Measurements from ENCODE around the gene SLC22A17. TPM values are rescaled to one million over a fixed set of nuclear protein-coding genes. Genes with fewer than 3 reads are reported as not detected.
A peak's percentile ranks its signal among the peaks of the same experiment; 100 is the strongest.

The SLC22A17 gene
- total RNA-seq, 1 donor from 2014 or later: 12.1 TPM

- H3K4me3 ChIP-seq: no peak overlapping the region
- TF ChIP-seq, protein P1, sequence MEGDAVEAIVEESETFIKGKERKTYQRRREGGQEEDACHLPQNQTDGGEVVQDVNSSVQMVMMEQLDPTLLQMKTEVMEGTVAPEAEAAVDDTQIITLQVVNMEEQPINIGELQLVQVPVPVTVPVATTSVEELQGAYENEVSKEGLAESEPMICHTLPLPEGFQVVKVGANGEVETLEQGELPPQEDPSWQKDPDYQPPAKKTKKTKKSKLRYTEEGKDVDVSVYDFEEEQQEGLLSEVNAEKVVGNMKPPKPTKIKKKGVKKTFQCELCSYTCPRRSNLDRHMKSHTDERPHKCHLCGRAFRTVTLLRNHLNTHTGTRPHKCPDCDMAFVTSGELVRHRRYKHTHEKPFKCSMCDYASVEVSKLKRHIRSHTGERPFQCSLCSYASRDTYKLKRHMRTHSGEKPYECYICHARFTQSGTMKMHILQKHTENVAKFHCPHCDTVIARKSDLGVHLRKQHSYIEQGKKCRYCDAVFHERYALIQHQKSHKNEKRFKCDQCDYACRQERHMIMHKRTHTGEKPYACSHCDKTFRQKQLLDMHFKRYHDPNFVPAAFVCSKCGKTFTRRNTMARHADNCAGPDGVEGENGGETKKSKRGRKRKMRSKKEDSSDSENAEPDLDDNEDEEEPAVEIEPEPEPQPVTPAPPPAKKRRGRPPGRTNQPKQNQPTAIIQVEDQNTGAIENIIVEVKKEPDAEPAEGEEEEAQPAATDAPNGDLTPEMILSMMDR (IDR thresholded peaks at IDR 0.05): no peak
- H3K9me3 ChIP-seq: no peaks in the 10 kb centered on the region
- H3K36me3 ChIP-seq: no peaks in the 10 kb centered on the region
- peaks cover 7% of the 10 kb centered on the region for H3K27me3 ChIP-seq
- H3K27ac ChIP-seq: no peak overlapping the region
- intact Hi-C loops (cut with DNase I): no loop called here
- H3K4me1 ChIP-seq: peaks cover 4% of the 10 kb centered on the region
- DNase-seq (no peak), ATAC-seq (no peak)
Observed at GRCh38 chr14:23370221-23370620, 17.5 kb upstream of the SLC22A17 start.

GRCh38 chr14:23366426-23366921, 13.8 kb upstream of the SLC22A17 start:
- intact Hi-C loops (cut with DNase I): no loop called here
- Histone ChIP-seq H3K36me3 (no peaks in the 10 kb centered on the region), H3K27ac (peak overlapping the region; percentile 84), H3K27me3 (peaks cover 9% of the 10 kb centered on the region), H3K9me3 (no peaks in the 10 kb centered on the region), H3K4me1 (peaks cover 16% of the 10 kb centered on the region), H3K4me3 (peak overlapping the region; percentile 59)
- ATAC-seq (peak; percentile 66), DNase-seq (peak; percentile 82)
- TF ChIP-seq, protein P1 (IDR thresholded peaks at IDR 0.05): no peak

DNA sequence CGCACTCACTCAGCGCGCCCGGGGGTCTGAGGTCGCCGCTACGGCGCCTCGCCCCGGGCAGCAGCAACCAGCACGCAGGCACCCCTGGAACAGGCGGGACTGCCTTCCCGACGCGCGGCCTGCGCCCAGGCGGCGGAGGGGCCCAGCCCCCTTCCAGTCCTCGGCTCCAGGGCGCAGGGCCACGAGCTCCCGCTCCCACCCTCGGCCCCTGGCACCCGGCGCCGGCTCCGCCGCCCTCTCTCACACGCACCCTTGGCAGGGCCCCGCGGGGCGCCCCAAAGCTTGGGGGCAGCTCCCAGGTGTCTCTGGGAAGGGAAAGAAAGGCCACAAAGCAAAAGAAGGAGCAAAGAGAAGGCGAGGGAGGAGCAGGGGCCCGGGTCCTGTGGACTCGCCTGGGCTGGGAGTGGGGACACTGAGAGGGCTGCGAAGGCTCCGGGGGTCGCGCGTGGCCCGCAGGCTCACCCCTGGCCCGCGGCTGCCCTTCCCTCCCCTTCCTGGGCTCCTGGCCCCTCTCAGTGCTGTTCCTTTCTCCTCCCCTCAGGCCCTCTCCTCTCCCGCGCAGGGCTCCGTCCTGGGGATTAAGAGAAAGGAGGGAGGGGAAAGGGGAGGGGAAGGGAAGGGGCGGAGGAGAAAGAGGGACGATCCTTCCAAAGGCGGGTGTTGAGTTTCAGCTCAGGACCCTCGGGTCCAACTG, 13.2 kb upstream of the SLC22A17 start:
- Histone ChIP-seq H3K4me1 (peaks cover 16% of the 10 kb centered on the region), H3K27me3 (peaks cover 9% of the 10 kb centered on the region), H3K36me3 (no peaks in the 10 kb centered on the region), H3K27ac (peak overlapping the region; percentile 84), H3K4me3 (peak overlapping the region; percentile 59), H3K9me3 (no peaks in the 10 kb centered on the region)
- no peak for DNase-seq
- intact Hi-C loops (cut with DNase I): no loop called here
- ATAC-seq: peak; percentile 73
- TF ChIP-seq, protein P1 (IDR thresholded peaks at IDR 0.05): no peak

DNA sequence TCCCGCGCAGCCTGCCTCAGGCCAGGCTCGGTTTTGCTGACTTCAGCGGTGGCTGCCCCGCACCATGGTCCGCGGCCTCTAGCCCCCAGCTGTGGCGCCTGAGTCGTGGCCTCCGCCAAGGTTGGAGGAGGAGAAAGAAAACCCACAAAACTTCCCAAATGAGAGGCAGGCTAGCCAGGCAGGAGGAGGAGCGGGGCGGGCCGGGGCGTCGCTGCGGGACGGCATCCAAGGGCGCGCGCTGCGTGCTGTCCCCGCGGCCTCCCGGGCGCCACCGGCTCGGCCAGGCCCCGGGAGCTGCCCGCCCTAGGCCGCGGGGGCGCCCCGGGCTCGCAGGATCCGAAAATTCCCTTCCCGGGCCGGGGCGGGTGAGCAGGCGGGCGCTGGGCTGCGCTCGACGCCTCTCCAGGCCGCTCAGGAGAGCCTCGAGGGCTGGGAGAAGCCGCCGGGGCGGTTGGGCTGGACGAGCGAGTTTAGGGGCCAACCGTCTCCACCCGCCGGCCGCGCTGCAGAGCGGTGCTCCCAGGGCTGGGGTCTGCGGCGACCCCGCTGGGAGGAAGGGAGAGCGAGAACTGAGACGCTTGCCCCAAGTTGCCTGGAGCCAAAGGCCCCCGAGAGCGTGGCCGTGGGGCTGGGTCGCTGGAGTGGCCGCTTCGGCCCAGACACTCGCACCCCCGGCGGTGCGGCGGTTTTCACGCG, 12.5 kb upstream of the SLC22A17 start, which contains the start of gene EFS:
EFS (minus strand) TSS at position 137 of the 696 bp plus-strand sequence. CDS start 147 bp downstream, outside the sequence.
- H3K9me3 ChIP-seq: no peaks in the 10 kb centered on the region
- H3K4me3 ChIP-seq: peak within 1 kb of the TSS; percentile 59
- no peaks in the 10 kb centered on the region for H3K36me3 ChIP-seq
- H3K4me1 ChIP-seq: peaks cover 16% of the 10 kb centered on the region
- TF ChIP-seq, protein P1 (IDR thresholded peaks at IDR 0.05): no peak
- peak within 1 kb of the TSS; percentile 84 for H3K27ac ChIP-seq
- ATAC-seq (peak; percentile 58), DNase-seq (no peak)
- peaks cover 9% of the 10 kb centered on the region for H3K27me3 ChIP-seq
- intact Hi-C loops (cut with DNase I): no loop called here

- H3K27ac ChIP-seq: peak overlapping the region; percentile 84
- peaks cover 16% of the 10 kb centered on the region for H3K4me1 ChIP-seq
- TF ChIP-seq, protein P1 (IDR thresholded peaks at IDR 0.05): no peak
- H3K36me3 ChIP-seq: no peaks in the 10 kb centered on the region
- H3K9me3 ChIP-seq: no peaks in the 10 kb centered on the region
- peak overlapping the region; percentile 59 for H3K4me3 ChIP-seq
- no peak for ATAC-seq
- no peak for DNase-seq
- intact Hi-C loops (cut with DNase I): no loop called here
- peaks cover 9% of the 10 kb centered on the region for H3K27me3 ChIP-seq
Observed at GRCh38 chr14:23364164-23365035, 11.7 kb upstream of the SLC22A17 start.
